ENCODE results near the gene CFAP206.

CFAP206 gene

DNA sequence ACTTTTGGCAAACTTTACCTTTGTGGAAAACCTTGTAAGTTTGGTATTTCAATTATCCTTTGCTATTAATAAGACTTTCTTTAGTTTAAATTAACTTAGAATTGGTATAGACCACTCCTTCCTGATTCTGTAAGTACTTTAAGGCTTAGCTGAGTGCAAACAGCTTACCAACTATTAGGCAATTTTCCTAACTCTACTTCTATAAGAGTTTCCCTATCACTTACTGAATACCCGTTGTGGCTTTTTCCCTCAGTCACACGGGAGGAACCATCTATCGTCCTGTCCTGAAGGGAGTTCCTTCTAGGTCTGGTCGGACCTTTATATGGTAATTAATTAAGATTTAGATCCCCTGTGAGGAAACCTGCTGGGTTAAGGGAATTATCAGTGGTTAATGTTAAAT lies 74.6 kb downstream of the CFAP206 start:
- Histone ChIP-seq H3K4ac (ENCODE audit: low read depth, low read length) (no peak overlapping the region), H2BK5ac (ENCODE audit: low read depth, low read length, poor library complexity) (no peak overlapping the region), H2BK12ac (ENCODE audit: low read length) (no peak overlapping the region), H3K27me3 (ENCODE audit: insufficient read depth, low read length) (no peaks in the 10 kb centered on the region), H3K9ac (ENCODE audit: low read length) (no peak overlapping the region), H4K12ac (ENCODE audit: low read depth, low read length) (no peak overlapping the region), H3K18ac (ENCODE audit: low read length) (no peak overlapping the region), H3K79me1 (ENCODE audit: low read length) (peaks cover 5% of the 10 kb centered on the region), H3K36me3 (ENCODE audit: control insufficient read depth in 1 of 2, insufficient read depth in 2 of 2, low read length in 2 of 2) (peaks cover 2 to 9% of the 10 kb centered on the region in 2 experiments), H2AFZ (ENCODE audit: insufficient read depth, low read length, poor library complexity) (no peak overlapping the region), H3K4me1 (ENCODE audit: control insufficient read depth in 1 of 2, insufficient read depth in 2 of 2, low read length in 2 of 2) (peaks cover 7 to 9% of the 10 kb centered on the region in 2 experiments), H3K4me3 (ENCODE audit: low read depth, low read length) (no peak overlapping the region), H3K9me3 (ENCODE audit: insufficient read depth, low read depth, low read length) (peaks cover 4% of the 10 kb centered on the region), H3K23ac (ENCODE audit: low read length) (no peak overlapping the region), H4K91ac (ENCODE audit: low read depth, low read length) (no peak overlapping the region), H3K14ac (ENCODE audit: low read length) (no peak overlapping the region), H3K4me2 (ENCODE audit: low read length) (no peak overlapping the region), H3K79me2 (ENCODE audit: control insufficient read depth, insufficient read depth, low read length, poor library complexity) (no peaks in the 10 kb centered on the region), H3K27ac (ENCODE audit: low read depth, low read length) (no peak overlapping the region), H4K8ac (ENCODE audit: low read depth, low read length) (no peak overlapping the region), H2BK120ac (ENCODE audit: insufficient read depth, low read length, poor library complexity) (no peak overlapping the region), H2AK5ac (ENCODE audit: low read length) (no peak overlapping the region)
- peak in 1 of 2 donors; percentile 17 for DNase-seq
- no CpG with 5 or more reads among the region's 4 CpGs for WGBS (ENCODE audit: extremely low coverage, insufficient coverage, insufficient read length)

DNA sequence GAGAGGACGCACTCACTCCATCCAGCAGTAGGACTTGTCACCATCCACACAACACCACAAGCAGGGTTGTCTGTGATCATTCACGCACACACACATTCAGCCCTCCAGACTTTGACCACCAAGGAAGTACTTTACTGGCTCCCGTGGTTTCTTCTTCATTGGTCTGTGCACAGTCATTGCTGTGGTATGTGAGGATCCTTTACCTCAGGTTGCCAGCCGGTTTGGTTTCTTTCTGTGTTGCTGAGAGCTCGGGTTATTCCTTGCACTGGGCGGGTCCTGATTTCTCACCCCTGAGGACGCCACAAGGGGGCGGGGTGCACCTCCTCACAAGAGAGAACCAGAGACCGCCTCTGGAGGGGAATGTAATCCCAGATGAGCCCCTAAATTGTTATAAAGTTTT lies 76.2 kb downstream of the CFAP206 start:
- H3K36me3 ChIP-seq (ENCODE audit: control insufficient read depth in 1 of 2, insufficient read depth in 2 of 2, low read length in 2 of 2) = peaks cover 2 to 5% of the 10 kb centered on the region in 2 experiments
- H3K4me1 ChIP-seq (ENCODE audit: control insufficient read depth in 1 of 2, insufficient read depth in 2 of 2, low read length in 2 of 2) = peaks cover 7 to 9% of the 10 kb centered on the region in 2 experiments
- no peak overlapping the region for H3K23ac ChIP-seq (ENCODE audit: low read length)
- no peak overlapping the region for H2BK12ac ChIP-seq (ENCODE audit: low read length)
- peaks cover 4% of the 10 kb centered on the region for H3K9me3 ChIP-seq (ENCODE audit: insufficient read depth, low read depth, low read length)
- peak; percentile 85 to 91 for DNase-seq
- H3K79me1 ChIP-seq (ENCODE audit: low read length) = peaks cover 5% of the 10 kb centered on the region
- H4K8ac ChIP-seq (ENCODE audit: low read depth, low read length) = peak overlapping the region; percentile 15
- H4K12ac ChIP-seq (ENCODE audit: low read depth, low read length) = no peak overlapping the region
- peak overlapping the region; percentile 22 for H3K27ac ChIP-seq (ENCODE audit: low read depth, low read length)
- H3K27me3 ChIP-seq (ENCODE audit: insufficient read depth, low read length) = no peaks in the 10 kb centered on the region
- no peak overlapping the region for H2BK120ac ChIP-seq (ENCODE audit: insufficient read depth, low read length, poor library complexity)
- H2BK5ac ChIP-seq (ENCODE audit: low read depth, low read length, poor library complexity) = no peak overlapping the region
- WGBS (ENCODE audit: extremely low coverage, insufficient coverage, insufficient read length) = no CpG with 5 or more reads among the region's 9 CpGs
- H3K9ac ChIP-seq (ENCODE audit: low read length) = no peak overlapping the region
- H3K79me2 ChIP-seq (ENCODE audit: control insufficient read depth, insufficient read depth, low read length, poor library complexity) = no peaks in the 10 kb centered on the region
- no peak overlapping the region for H2AK5ac ChIP-seq (ENCODE audit: low read length)
- peak overlapping the region; percentile 38 for H4K91ac ChIP-seq (ENCODE audit: low read depth, low read length)
- no peak overlapping the region for H3K4me2 ChIP-seq (ENCODE audit: low read length)
- peak overlapping the region; percentile 13 for H3K14ac ChIP-seq (ENCODE audit: low read length)
- H3K18ac ChIP-seq (ENCODE audit: low read length) = no peak overlapping the region
- no peak overlapping the region for H3K4me3 ChIP-seq (ENCODE audit: low read depth, low read length)
- no peak overlapping the region for H2AFZ ChIP-seq (ENCODE audit: insufficient read depth, low read length, poor library complexity)
- H3K4ac ChIP-seq (ENCODE audit: low read depth, low read length) = no peak overlapping the region

DNA sequence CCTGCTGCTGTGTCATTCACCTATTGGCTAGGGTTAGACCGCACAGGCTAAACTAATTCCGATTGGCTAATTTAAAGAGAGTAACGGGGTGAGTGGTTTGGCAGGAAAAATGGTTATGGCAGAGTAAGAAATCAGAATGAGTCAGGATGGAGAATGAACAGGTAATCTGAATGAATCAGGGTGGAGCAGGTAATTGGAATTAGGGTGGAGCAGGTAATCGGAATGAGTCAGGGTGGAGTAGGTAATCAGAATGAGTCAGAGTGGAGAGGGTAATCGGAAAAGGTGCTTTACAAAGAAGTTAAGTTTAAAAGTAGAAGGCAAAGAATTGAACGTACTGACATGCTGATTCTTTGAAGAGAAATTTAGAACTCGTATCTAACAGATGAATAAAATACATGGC lies 76.7 kb downstream of the CFAP206 start:
- Histone ChIP-seq H3K4ac (ENCODE audit: low read depth, low read length) (no peak overlapping the region), H3K36me3 (ENCODE audit: control insufficient read depth in 1 of 2, insufficient read depth in 2 of 2, low read length in 2 of 2) (peaks cover 2 to 5% of the 10 kb centered on the region in 2 experiments), H3K27me3 (ENCODE audit: insufficient read depth, low read length) (no peaks in the 10 kb centered on the region), H3K9ac (ENCODE audit: low read length) (no peak overlapping the region), H2BK12ac (ENCODE audit: low read length) (no peak overlapping the region), H3K14ac (ENCODE audit: low read length) (no peak overlapping the region), H4K12ac (ENCODE audit: low read depth, low read length) (no peak overlapping the region), H2BK5ac (ENCODE audit: low read depth, low read length, poor library complexity) (no peak overlapping the region), H3K18ac (ENCODE audit: low read length) (no peak overlapping the region), H3K79me1 (ENCODE audit: low read length) (peaks cover 5% of the 10 kb centered on the region), H4K8ac (ENCODE audit: low read depth, low read length) (no peak overlapping the region), H2BK120ac (ENCODE audit: insufficient read depth, low read length, poor library complexity) (no peak overlapping the region), H3K4me2 (ENCODE audit: low read length) (no peak overlapping the region), H3K9me3 (ENCODE audit: insufficient read depth, low read depth, low read length) (peaks cover 4% of the 10 kb centered on the region), H3K27ac (ENCODE audit: low read depth, low read length) (no peak overlapping the region), H3K79me2 (ENCODE audit: control insufficient read depth, insufficient read depth, low read length, poor library complexity) (no peaks in the 10 kb centered on the region), H3K4me1 (ENCODE audit: control insufficient read depth in 1 of 2, insufficient read depth in 2 of 2, low read length in 2 of 2) (peaks cover 7 to 9% of the 10 kb centered on the region in 2 experiments), H2AFZ (ENCODE audit: insufficient read depth, low read length, poor library complexity) (no peak overlapping the region), H3K23ac (ENCODE audit: low read length) (no peak overlapping the region), H4K91ac (ENCODE audit: low read depth, low read length) (no peak overlapping the region), H3K4me3 (ENCODE audit: low read depth, low read length) (no peak overlapping the region), H2AK5ac (ENCODE audit: low read length) (no peak overlapping the region)
- WGBS (ENCODE audit: extremely low coverage, insufficient coverage, insufficient read length) = no CpG with 5 or more reads among the region's 7 CpGs
- peak; percentile 31 to 70 for DNase-seq

DNA sequence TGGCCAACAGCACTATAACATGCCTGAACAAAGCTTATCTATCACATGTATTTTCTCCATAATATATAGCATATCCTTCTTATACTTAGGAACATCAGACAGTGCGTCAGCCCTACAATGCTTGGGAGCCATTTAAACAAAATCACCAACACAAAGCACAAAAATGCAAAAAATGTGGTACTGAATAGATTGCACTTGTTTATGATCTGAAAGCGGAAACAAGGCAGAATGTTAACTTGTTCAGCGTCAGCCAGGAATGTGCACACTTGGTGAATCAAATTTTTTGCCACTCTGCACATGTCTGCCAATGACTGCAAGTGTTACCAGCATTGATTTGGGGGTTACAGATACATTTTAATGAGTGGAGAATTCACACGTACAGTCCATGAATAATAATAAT lies 79.8 kb downstream of the CFAP206 start:
- H4K12ac ChIP-seq (ENCODE audit: low read depth, low read length) = no peak overlapping the region

More for the DNA sequence above, 79.8 kb downstream of the CFAP206 start:
- peaks cover 4% of the 10 kb centered on the region for H3K9me3 ChIP-seq (ENCODE audit: insufficient read depth, low read depth, low read length)
- peaks cover 5% of the 10 kb centered on the region for H3K79me1 ChIP-seq (ENCODE audit: low read length)
- H3K4ac ChIP-seq (ENCODE audit: low read depth, low read length) = no peak overlapping the region
- no CpG with 5 or more reads among the region's 4 CpGs for WGBS (ENCODE audit: extremely low coverage, insufficient coverage, insufficient read length)
- no peaks in the 10 kb centered on the region for H3K27me3 ChIP-seq (ENCODE audit: insufficient read depth, low read length)
- peaks cover 2 to 5% of the 10 kb centered on the region in 2 experiments for H3K36me3 ChIP-seq (ENCODE audit: control insufficient read depth in 1 of 2, insufficient read depth in 2 of 2, low read length in 2 of 2)
- H2BK120ac ChIP-seq (ENCODE audit: insufficient read depth, low read length, poor library complexity) = no peak overlapping the region
- no peak overlapping the region for H3K14ac ChIP-seq (ENCODE audit: low read length)
- peak in 1 of 2 donors; percentile 19 for DNase-seq
- H3K9ac ChIP-seq (ENCODE audit: low read length) = no peak overlapping the region
- no peak overlapping the region for H2BK5ac ChIP-seq (ENCODE audit: low read depth, low read length, poor library complexity)
- H3K23ac ChIP-seq (ENCODE audit: low read length) = no peak overlapping the region
- H3K4me1 ChIP-seq (ENCODE audit: control insufficient read depth in 1 of 2, insufficient read depth in 2 of 2, low read length in 2 of 2) = peaks cover 7 to 9% of the 10 kb centered on the region in 2 experiments
- no peak overlapping the region for H3K4me3 ChIP-seq (ENCODE audit: low read depth, low read length)
- H4K8ac ChIP-seq (ENCODE audit: low read depth, low read length) = no peak overlapping the region
- H3K18ac ChIP-seq (ENCODE audit: low read length) = no peak overlapping the region
- no peak overlapping the region for H2AFZ ChIP-seq (ENCODE audit: insufficient read depth, low read length, poor library complexity)
- no peak overlapping the region for H2AK5ac ChIP-seq (ENCODE audit: low read length)
- no peak overlapping the region for H2BK12ac ChIP-seq (ENCODE audit: low read length)
- no peak overlapping the region for H4K91ac ChIP-seq (ENCODE audit: low read depth, low read length)
- no peaks in the 10 kb centered on the region for H3K79me2 ChIP-seq (ENCODE audit: control insufficient read depth, insufficient read depth, low read length, poor library complexity)
- no peak overlapping the region for H3K4me2 ChIP-seq (ENCODE audit: low read length)
- no peak overlapping the region for H3K27ac ChIP-seq (ENCODE audit: low read depth, low read length)
